Mucosa of descending colon (tissue), 3 donors: ENCODE data around the gene IL34. TPM values are rescaled to one million over a fixed set of nuclear protein-coding genes. Genes with fewer than 3 reads are reported as not detected.

ENCODE experiments used
- ATAC-seq: fragments of 200-7000 bp; cut with Tn5 transposase; one replicate; pipeline ENCODE4 v1.9.1; 2020; ENCODE audit warnings: mild to moderate bottlenecking, moderate library complexity
- DNase-seq, 3 donors: peaks; one replicate each; pipeline ENCODE4 v3.0.0-alpha.2; 2020
- H3K36me3 ChIP-seq: fragments of 200-600 bp; one replicate; pipeline ENCODE4 v1.8.0; 2021; ENCODE audit warnings: low read depth, mild to moderate bottlenecking
- H3K4me1 ChIP-seq: fragments of 200-600 bp; one replicate; pipeline ENCODE4 v1.8.0; 2021; ENCODE audit warnings: low read depth, mild to moderate bottlenecking
- H3K4me3 ChIP-seq: fragments of 200-600 bp; one replicate; pipeline ENCODE4 v1.8.0; 2021; ENCODE audit warnings: mild to moderate bottlenecking
- H3K9me3 ChIP-seq: fragments of 200-600 bp; one replicate; pipeline ENCODE4 v1.8.0; 2021; ENCODE audit warnings: mild to moderate bottlenecking
- intact Hi-C, 2 donors: fragments of 100-400 bp; cut with DNase I in 1 of 2; cut with micrococcal nuclease in 1 of 2; formaldehyde crosslinking; loops; one replicate each; pipeline versions ENCODE4 v1.11.0 to v1.11.1; 2022; cut with DNase I, micrococcal nuclease
- total RNA-seq, 3 donors: library from RNA; stranded (reverse); fragmentation: NEBNext Ultra II Directional in 2 of 3; extraction: Animal tissue kit (Norgen Biotek cat#: 25700) in 2 of 3; gene quantifications; one replicate each; pipeline versions ENCODE4 v1.2.1 to v1.2.4, GENCODE V29; 2021 to 2023
- TF ChIP-seq, protein P1 (sequence below): fragments of 200-600 bp; IDR thresholded peaks from one replicate; pipeline ENCODE4 v1.8.0; 2022; ENCODE audit warnings: antibody characterized with exemption, mild to moderate bottlenecking
- donor health status: DM: no; HTN: no; CAD: no; lungs with moderate emphysema.
- donor health status: DM: no; HTN: no; CAD: no.
- donor health status: DM: no; HTN: yes; CAD: no.

The IL34 gene
- total RNA-seq, 3 donors from 2014 or later, result 1.2 to 2.2 (median 1.8) TPM

DNA sequence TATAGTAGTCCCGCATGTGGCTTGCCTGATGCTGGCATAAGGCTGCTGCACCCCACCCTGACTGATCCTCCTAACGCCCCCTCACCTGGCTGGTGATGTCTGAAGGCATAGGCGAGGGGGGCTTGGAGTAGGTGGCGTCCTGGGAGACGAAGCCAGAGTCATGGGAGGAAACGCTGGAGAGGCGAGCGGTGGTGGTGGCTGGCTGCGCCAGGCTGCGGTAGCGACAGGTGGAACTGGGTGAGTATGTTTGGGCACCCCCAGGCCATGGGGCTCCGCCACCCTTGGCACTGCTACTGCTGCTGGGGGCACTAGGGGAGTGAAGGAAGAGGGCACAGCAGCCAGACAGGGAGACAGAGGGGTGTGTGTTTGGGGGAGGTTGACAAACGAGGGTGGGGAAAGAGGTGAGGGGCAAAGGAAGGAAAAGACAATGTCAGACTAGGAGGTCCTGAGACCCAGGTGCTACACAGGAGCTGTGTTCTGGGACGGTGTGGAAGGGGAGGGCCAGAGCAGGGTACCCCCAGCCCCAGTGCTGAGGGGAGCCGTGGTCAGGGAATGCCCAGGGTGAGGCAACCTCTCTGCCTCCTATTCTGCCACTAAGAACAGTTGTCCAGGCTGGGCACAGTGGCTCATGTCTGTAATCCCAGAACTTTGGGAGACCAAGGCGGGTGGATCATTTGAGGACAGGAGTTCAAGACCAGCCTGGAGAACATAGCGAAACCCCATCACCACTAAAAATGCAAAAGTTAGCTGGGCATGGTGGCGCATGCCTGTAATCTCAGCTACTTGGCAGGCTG is 28.1 kb downstream of the IL34 start:
- no peaks in the 10 kb centered on the region for H3K36me3 ChIP-seq
- intact Hi-C loops, result no loop called here
- H3K4me1 ChIP-seq, result no peaks in the 10 kb centered on the region
- TF ChIP-seq, protein P1, sequence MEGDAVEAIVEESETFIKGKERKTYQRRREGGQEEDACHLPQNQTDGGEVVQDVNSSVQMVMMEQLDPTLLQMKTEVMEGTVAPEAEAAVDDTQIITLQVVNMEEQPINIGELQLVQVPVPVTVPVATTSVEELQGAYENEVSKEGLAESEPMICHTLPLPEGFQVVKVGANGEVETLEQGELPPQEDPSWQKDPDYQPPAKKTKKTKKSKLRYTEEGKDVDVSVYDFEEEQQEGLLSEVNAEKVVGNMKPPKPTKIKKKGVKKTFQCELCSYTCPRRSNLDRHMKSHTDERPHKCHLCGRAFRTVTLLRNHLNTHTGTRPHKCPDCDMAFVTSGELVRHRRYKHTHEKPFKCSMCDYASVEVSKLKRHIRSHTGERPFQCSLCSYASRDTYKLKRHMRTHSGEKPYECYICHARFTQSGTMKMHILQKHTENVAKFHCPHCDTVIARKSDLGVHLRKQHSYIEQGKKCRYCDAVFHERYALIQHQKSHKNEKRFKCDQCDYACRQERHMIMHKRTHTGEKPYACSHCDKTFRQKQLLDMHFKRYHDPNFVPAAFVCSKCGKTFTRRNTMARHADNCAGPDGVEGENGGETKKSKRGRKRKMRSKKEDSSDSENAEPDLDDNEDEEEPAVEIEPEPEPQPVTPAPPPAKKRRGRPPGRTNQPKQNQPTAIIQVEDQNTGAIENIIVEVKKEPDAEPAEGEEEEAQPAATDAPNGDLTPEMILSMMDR, result no peak
- H3K9me3 ChIP-seq, result no peaks in the 10 kb centered on the region
- DNase-seq (peak in 2 of 3 donors; percentile 10 to 37), ATAC-seq (no peak)
- no peak overlapping the region for H3K4me3 ChIP-seq

DNA sequence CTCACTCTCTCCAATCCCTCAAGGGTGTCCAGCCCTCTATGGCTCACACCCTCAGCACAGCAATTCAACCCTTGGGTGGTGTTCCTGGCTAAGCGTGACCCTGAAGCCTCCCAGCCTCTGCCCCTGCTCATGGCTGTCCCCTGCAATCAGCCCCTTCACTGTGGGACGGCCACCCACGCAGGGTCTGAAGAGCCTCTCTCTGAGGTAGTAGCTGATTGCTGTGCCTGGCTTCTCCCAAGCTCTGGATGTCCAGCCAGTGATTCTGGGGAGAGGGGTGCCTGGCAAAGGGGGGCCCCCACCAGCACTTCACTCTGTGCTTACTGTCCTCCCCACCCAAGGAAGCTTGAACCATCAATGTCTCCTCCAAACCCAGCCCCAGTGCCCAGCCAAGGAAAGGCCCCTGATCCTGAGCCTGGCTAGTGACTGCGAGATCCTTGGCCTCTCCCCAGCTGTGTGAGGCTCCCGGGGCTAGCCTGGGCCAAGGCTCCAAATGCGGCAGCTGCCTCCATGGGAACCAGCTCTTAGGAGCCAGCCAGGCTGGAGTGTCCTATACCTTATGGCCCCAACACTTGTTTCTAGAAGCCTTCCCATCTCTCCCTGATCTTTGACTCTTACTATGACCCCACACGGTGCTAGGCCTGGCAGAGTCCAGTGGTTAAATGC is 29.6 kb downstream of the IL34 start:
- no peaks in the 10 kb centered on the region for H3K9me3 ChIP-seq
- H3K36me3 ChIP-seq, result no peaks in the 10 kb centered on the region
- intact Hi-C loops, result no loop called here
- H3K4me1 ChIP-seq, result no peaks in the 10 kb centered on the region
- TF ChIP-seq, protein P1, result no peak
- ATAC-seq (no peak), DNase-seq (peak in 2 of 3 donors; percentile 14 to 23)
- H3K4me3 ChIP-seq, result no peak overlapping the region

DNA sequence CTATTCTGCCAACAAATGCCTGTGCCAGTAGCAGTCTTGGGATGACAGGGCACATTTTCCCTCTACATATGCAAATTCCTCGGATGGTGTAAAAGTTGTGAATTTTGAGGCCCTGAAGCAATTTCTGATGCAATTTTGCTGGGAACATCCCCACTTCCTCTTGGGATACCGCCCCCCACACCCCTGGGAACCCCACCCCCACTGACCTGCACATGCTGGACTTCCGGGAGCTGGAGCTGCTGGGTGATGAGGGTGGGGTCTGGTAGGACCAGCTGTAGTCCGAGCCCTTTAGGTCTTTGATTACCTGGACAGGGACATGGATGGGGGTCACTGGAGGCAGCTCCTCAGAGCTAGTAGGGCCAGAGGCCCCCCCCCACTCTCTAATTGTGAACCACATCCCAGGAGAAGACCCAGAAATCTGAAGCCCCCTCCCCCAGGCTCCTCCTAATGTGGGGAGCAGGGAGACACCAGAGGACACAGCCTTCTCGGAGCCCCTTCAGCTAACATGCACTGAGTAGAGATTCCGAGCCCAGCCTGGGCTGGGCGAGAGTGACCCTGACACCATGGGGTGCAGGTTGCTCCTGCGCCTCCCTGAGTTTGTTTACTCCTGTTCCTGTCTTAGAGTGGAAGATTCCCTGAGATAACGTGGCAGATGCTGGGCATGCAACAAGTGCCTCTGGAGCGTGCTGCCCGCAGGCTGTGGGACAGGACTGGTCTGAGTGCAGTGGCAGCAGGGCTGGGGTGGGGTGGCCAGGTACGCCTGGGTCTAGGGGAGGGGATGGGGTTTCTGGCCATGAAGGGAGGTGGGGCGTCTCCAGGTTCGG is 30.5 kb downstream of the IL34 start:
- Histone ChIP-seq H3K4me1 (peaks cover 4% of the 10 kb centered on the region), H3K9me3 (no peaks in the 10 kb centered on the region), H3K4me3 (no peak overlapping the region), H3K36me3 (no peaks in the 10 kb centered on the region)
- no peak for ATAC-seq
- intact Hi-C loops, result no loop called here
- DNase-seq, result peak in 2 of 3 donors; percentile 7 to 38
- TF ChIP-seq, protein P1, result no peak

DNA sequence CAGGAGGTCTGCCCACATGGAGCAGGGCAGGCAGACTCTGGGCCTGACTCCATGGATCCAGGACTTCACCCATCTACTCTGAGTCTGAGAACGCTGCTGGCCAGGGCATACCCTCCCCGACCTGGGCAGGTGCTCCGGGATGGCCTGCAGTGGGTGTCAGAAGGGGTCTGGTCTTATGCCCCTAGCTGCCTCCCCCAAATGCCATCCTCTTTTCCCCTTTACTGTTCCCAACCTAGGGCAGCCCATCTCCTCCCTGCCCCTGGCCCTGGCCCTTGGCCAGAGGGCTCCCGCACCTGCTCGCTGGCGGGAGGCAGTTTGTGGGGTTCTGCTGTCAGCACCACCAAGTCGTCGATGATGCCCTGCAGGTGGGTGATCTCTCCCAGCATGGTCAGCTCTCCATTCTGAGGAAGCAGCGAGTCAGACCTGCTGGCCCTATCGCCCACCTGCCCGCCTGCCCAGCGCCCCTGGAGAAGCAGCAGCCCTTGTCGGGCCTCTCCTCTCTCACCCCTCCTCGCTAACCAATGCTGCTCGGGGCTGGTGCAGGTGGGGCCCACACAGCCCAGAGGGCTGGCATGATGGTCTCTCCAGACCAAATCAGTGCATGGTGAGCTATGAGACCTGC is 31.3 kb downstream of the IL34 start:
- Histone ChIP-seq H3K4me1 (peaks cover 6% of the 10 kb centered on the region), H3K9me3 (no peaks in the 10 kb centered on the region), H3K4me3 (no peak overlapping the region), H3K36me3 (no peaks in the 10 kb centered on the region)
- no peak for ATAC-seq
- DNase-seq, result peak in 2 of 3 donors; percentile 18 to 33
- intact Hi-C loops, result no loop called here
- TF ChIP-seq, protein P1, result no peak
